HL-60 (cell line): ENCODE measurements around the gene FCGR1A.
"Not testable (repeated sequence)": the region's sequence is repeated elsewhere in the genome, so short reads cannot be mapped to it uniquely, and the experiment has no call there.

Experiments
- POLR2AphosphoS5 ChIP-seq: IDR thresholded peaks from 2 replicates; pipeline ENCODE4 v1.6.1; 2012; ENCODE audit warnings: low read depth
- TF ChIP-seq, protein P1 (sequence below): IDR thresholded peaks from one replicate; pipeline ENCODE4 v1.5.1; 2011; ENCODE audit warnings: low read length, control low read depth, inconsistent platforms; ENCODE audit not compliant: insufficient read depth
- TF ChIP-seq, protein P2 (sequence below): IDR thresholded peaks from 2 replicates; pipeline ENCODE4 v1.6.1; 2012; ENCODE audit warnings: low read depth; ENCODE audit not compliant: insufficient replicate concordance

DNA sequence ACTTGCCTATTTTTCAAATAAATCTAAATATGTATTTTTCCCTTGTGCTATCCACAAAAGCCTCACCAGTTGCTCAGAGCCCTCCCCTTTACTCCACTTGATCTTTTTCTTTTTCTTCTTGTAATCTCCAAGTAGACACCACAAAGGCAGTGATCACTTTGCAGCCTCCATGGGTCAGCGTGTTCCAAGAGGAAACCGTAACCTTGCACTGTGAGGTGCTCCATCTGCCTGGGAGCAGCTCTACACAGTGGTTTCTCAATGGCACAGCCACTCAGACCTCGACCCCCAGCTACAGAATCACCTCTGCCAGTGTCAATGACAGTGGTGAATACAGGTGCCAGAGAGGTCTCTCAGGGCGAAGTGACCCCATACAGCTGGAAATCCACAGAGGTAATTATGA is 1.4 kb downstream of the FCGR1A start:
- TF ChIP-seq, protein P1, sequence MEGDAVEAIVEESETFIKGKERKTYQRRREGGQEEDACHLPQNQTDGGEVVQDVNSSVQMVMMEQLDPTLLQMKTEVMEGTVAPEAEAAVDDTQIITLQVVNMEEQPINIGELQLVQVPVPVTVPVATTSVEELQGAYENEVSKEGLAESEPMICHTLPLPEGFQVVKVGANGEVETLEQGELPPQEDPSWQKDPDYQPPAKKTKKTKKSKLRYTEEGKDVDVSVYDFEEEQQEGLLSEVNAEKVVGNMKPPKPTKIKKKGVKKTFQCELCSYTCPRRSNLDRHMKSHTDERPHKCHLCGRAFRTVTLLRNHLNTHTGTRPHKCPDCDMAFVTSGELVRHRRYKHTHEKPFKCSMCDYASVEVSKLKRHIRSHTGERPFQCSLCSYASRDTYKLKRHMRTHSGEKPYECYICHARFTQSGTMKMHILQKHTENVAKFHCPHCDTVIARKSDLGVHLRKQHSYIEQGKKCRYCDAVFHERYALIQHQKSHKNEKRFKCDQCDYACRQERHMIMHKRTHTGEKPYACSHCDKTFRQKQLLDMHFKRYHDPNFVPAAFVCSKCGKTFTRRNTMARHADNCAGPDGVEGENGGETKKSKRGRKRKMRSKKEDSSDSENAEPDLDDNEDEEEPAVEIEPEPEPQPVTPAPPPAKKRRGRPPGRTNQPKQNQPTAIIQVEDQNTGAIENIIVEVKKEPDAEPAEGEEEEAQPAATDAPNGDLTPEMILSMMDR = not testable (repeated sequence)
- not testable (repeated sequence) for TF ChIP-seq POLR2AphosphoS5
- TF ChIP-seq, protein P2, sequence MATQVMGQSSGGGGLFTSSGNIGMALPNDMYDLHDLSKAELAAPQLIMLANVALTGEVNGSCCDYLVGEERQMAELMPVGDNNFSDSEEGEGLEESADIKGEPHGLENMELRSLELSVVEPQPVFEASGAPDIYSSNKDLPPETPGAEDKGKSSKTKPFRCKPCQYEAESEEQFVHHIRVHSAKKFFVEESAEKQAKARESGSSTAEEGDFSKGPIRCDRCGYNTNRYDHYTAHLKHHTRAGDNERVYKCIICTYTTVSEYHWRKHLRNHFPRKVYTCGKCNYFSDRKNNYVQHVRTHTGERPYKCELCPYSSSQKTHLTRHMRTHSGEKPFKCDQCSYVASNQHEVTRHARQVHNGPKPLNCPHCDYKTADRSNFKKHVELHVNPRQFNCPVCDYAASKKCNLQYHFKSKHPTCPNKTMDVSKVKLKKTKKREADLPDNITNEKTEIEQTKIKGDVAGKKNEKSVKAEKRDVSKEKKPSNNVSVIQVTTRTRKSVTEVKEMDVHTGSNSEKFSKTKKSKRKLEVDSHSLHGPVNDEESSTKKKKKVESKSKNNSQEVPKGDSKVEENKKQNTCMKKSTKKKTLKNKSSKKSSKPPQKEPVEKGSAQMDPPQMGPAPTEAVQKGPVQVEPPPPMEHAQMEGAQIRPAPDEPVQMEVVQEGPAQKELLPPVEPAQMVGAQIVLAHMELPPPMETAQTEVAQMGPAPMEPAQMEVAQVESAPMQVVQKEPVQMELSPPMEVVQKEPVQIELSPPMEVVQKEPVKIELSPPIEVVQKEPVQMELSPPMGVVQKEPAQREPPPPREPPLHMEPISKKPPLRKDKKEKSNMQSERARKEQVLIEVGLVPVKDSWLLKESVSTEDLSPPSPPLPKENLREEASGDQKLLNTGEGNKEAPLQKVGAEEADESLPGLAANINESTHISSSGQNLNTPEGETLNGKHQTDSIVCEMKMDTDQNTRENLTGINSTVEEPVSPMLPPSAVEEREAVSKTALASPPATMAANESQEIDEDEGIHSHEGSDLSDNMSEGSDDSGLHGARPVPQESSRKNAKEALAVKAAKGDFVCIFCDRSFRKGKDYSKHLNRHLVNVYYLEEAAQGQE = not testable (repeated sequence)
